ENCODE data around the gene MALL.
"Not testable (repeated sequence)": the region's sequence is repeated elsewhere in the genome, so short reads cannot be mapped to it uniquely, and the experiment has no call there.

MALL gene

GRCh38 chr2:110120171-110121051 is 4.8 kb upstream of the MALL start:
- DNase-seq (ENCODE audit: low read depth) = no peak
- TF ChIP-seq CTCF (conservative IDR thresholded peaks at IDR 0.05; ENCODE audit: low read depth, low read length) = no peak
- no peak overlapping the region for H3K4me3 ChIP-seq (ENCODE audit: low read length)

GRCh38 chr2:110116033-110116710 is 550 bp upstream of the MALL start:
- peak overlapping the region; percentile 55 for H3K4me3 ChIP-seq (ENCODE audit: low read length)
- peak; percentile 81 for TF ChIP-seq CTCF (conservative IDR thresholded peaks at IDR 0.05; ENCODE audit: low read depth, low read length)
- no peak for DNase-seq (ENCODE audit: low read depth)

GRCh38 chr2:110114831-110115255 is 779 bp downstream of the MALL start:
- peak overlapping the region; percentile 55 for H3K4me3 ChIP-seq (ENCODE audit: low read length)
- DNase-seq (ENCODE audit: low read depth) = no peak
- TF ChIP-seq CTCF (conservative IDR thresholded peaks at IDR 0.05; ENCODE audit: low read depth, low read length) = no peak

- H3K4me3 ChIP-seq (ENCODE audit: low read length) = no peak overlapping the region
- no peak for DNase-seq (ENCODE audit: low read depth)
- peak; percentile 56 for TF ChIP-seq CTCF (conservative IDR thresholded peaks at IDR 0.05; ENCODE audit: low read depth, low read length)
Measured at GRCh38 chr2:110113961-110114591, 1.5 kb downstream of the MALL start.

- not testable (repeated sequence) for H3K4me3 ChIP-seq (ENCODE audit: low read length); DNase-seq (ENCODE audit: low read depth)
Measured at GRCh38 chr2:110108291-110108690, 7.3 kb downstream of the MALL start.

GRCh38 chr2:110107092-110108079 is 8.2 kb downstream of the MALL start:
- no peak for DNase-seq (ENCODE audit: low read depth)
- no peak overlapping the region for H3K4me3 ChIP-seq (ENCODE audit: low read length)
- TF ChIP-seq CTCF (conservative IDR thresholded peaks at IDR 0.05; ENCODE audit: low read depth, low read length) = no peak

Data from retinal pigment epithelial cell (primary cell).